GM21367 (cell line): ENCODE measurements around the gene POFUT1.
"Not testable (repeated sequence)": the region's sequence is repeated elsewhere in the genome, so short reads cannot be mapped to it uniquely, and the experiment has no call there.

Source experiments
- ATAC-seq: cut with Tn5 transposase; IDR thresholded peaks from one replicate; pipeline ENCODE4 v1.9.1; 2021; ENCODE audit not compliant: unreplicated experiment

Gene POFUT1

DNA sequence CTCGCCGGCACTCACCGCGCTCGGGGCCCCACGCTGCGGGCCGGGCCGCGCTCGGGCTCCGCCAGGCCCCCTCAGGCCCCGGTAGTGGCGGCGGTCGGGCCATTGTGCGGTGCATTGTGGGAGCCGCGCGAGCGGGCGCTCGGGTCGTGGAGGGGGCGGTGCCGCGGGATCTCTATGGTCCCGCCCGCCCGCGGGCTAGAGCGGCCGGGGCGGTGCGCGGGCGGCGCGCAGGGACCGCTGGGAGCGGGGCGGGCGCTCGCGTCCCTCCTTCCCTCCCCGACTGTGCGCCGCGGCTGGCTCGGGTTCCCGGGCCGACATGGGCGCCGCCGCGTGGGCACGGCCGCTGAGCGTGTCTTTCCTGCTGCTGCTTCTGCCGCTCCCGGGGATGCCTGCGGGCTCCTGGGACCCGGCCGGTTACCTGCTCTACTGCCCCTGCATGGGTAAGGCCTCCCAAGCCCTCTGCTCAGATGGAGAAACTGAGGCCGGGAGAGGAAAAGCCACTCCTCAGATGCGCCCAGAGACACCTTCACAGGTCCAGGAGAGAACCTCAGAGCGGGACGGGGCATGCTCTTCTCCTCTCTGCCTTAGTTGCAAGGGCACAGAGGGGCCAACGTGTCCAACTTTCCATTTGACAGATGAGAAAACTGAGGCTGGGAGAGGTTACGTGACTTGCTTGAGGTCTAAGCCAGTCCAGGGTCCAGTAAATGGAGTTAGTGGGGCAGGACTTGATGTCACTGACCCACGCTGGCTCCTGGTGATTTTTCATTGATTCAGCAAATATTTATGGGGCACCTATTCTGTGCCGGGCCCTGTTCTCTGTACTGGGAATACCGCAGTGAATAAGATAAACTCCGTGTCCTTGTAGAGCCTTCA, at the start of gene POFUT1, which contains the start of gene PLAGL2:
Gene POFUT1 (plus strand): TSS at position 255 of the 873 bp plus-strand sequence. CDS start 62 bp downstream, at position 317.
Gene PLAGL2 (minus strand): TSS at position 118 of the 873 bp plus-strand sequence. CDS start 5,565 bp downstream, outside the sequence.
- ATAC-seq = peak; percentile 66

GRCh38 chr20:32158351-32158750, 49.3 kb upstream of the POFUT1 start:
- ATAC-seq = no peak

- no peak for ATAC-seq
These were observed 48.6 kb upstream of the POFUT1 start for GRCh38 chr20:32158943-32159660.

GRCh38 chr20:32159766-32160221, 47.9 kb upstream of the POFUT1 start:
- ATAC-seq = no peak

GRCh38 chr20:32160341-32160740, 47.3 kb upstream of the POFUT1 start:
- no peak for ATAC-seq

DNA sequence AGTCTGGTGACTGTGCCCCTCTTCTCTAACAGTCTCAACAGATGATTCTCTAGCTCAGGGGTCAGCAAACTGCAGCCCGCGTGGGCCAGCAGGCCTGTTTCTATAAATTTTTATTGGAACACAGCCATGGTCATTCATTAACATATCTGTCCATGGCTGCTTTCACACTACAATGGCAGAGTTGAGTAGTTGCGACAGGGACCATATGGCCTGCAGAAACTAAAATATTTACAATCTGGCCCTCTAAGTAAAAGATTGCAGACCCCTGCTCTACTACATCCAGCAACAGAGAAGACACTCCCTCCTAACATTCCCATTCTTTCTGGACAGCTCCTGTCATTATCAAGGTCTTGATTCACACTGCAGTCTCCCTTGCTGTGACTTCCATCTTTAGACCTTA, 45.3 kb upstream of the POFUT1 start:
- ATAC-seq = no peak

- no peak for ATAC-seq
These were observed 43.7 kb upstream of the POFUT1 start for GRCh38 chr20:32163951-32164350.

DNA sequence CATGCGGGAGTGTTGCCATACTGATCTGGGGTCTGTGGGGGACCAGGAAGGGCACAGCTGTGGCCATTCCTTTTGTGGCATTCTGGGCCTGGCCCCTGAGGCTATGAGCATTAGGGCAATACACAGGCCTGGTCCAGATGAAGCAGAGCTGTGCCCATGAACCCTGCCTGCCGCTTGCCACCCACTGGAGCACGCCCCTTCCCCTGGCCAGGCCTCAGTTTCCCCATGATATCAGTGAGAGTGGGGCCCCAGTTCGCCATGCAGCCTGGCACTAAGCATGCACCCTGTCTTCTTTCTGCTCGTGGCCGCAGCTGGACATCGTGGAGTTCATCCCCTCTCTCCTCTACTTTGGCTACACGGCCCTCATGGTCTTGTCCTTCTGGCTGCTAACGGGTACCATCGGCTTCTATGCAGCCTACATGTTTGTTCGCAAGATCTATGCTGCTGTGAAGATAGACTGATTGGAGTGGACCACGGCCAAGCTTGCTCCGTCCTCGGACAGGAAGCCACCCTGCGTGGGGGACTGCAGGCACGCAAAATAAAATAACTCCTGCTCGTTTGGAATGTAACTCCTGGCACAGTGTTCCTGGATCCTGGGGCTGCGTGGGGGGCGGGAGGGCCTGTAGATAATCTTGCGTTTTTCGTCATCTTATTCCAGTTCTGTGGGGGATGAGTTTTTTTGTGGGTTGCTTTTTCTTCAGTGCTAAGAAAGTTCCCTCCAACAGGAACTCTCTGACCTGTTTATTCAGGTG, 42.5 kb upstream of the POFUT1 start:
- ATAC-seq = no peak

- ATAC-seq = no peak
These were observed 41.7 kb upstream of the POFUT1 start for GRCh38 chr20:32165836-32166545.

DNA sequence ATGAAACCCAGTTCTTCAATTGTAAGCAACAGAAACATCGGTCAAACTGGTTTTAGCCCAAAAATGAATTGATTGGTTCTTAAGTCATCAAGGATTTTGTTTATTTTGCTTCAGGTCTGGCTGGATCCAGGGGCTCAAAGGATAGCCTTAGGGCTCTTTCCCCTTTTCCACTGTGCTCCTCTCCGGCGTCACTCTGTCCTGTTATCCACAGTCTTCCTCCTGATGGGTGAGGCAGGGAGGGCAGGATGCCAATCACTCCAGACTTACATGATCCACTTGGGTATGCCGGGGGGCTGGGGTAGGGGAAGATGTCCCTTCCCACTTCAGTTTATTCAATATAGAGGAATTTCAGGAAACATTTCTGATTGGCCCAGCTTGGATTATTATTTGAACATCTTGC, 40.1 kb upstream of the POFUT1 start:
- ATAC-seq = no peak

DNA sequence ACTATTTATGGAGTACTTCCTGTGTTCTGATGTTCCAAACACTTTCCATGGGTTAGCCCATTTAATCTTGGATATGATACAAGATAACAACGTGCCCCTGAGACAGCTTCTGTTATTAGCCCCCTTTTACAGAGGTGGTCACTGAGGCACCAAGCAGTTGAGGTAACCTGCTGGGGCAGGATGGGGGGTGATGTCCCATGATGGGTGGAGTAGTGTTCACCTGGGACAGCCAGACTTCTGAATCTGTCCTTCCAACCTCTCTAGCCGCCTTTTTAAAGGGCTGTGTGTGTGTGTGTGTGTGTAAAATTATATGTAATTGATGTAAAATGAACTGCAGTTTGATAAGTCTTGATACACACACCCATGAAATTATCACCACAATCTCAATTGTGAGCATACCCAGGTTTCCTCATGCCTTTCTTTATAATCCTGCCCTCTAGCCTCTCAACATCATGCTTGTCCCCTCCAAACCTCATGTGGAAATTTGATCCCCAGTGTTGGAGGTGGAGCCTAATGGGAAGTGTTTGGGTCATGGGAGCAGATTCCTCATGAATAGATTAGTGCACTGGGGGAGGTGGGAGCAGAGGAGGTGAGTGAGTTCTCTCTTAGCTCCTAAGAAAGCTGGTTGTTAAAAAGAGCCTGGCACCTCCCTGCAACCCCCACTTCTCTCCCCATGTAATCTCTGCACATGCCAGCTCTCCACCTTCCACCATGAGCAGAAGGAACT, 39.3 kb upstream of the POFUT1 start:
- ATAC-seq = no peak

DNA sequence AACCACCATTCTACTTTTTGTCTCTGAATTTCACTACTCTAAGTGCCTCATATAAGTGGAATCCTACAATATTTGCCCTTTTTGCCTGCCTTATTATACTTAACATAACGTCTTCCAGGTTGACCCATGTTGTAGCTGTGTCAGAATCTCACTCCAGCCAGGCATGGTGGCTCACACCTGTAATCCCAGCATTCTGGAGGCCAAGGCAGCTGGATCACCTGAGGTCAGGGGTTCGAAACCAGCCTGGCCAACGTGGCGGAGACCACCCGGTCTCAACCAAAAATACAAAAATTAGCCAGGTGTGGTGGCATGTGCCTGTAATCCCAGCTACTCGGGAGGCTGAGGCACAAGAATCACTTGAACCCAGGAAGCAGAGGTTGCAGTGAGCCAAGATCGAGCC, 30.0 kb upstream of the POFUT1 start:
- ATAC-seq = not testable (repeated sequence)

DNA sequence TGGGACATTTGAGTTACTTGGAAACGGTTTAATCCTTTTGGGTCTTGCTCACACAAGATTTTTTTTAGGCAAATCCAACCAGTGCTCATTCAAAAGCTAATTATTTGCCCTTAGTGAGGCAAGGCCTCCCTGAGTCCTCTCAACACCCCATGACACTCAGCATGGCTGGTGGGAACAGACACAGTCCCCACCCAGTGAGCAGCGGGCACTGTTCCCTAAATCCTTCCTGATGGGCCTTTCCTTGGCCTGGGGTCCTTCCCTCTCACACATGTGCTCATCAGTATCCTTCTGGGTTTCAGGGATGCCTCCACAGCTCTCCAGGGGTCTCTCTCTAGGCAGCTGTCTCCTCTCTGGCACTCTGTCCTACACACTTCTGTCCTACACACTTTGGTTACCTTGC, 28.2 kb upstream of the POFUT1 start:
- ATAC-seq = no peak

GRCh38 chr20:32179934-32180333, 27.7 kb upstream of the POFUT1 start:
- no peak for ATAC-seq

DNA sequence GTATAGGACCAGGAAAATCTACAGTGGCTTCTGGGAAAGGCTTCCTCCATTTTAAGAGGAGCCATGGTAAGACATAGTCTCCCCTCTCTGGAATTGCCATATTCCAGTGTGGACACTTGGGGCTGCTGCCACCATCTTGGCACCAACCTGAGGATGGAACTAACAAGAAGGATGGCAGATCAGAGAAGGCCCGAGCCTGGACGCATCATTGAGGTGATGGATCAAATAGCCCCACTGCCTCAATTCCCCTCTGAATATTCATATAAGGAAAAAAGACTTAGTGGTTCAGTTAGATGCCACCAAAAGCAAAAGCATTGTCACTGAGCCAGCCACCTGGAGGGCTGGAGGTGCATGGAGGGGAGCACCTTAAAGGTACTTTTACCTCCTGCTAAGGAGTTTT, 26.1 kb upstream of the POFUT1 start:
- no peak for ATAC-seq

DNA sequence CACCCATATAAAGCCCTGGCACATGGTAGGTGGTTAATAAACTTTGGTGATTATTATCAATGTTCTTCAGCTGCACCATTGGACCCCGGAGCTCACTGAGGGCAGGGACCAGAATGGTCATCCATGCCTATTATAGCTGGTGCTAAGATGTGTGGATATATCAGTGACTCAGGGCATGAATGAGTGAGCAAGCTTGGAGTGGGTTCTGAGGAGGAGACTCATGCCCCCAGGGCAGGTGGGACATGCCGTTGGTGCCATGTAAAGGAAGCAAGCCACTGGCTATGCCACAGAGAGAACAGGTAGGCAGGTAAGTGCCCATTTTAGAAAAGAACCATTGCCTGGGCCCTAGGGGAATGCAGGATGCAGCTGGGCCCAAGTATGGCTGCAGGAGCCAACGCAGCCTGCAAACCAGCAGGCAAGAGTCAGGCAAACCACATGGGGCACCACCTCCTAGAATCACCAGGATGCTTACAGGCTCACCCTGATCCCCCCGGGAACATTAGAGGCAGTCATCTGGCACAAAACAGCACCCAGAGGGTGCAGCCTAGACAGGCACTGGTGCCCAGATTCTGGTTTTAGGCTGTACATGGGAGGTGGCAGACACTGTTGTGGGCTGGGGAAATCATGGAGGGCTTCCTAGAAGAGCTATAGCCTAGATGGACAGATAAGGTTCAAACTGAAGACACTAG, 23.6 kb upstream of the POFUT1 start:
- ATAC-seq = no peak

DNA sequence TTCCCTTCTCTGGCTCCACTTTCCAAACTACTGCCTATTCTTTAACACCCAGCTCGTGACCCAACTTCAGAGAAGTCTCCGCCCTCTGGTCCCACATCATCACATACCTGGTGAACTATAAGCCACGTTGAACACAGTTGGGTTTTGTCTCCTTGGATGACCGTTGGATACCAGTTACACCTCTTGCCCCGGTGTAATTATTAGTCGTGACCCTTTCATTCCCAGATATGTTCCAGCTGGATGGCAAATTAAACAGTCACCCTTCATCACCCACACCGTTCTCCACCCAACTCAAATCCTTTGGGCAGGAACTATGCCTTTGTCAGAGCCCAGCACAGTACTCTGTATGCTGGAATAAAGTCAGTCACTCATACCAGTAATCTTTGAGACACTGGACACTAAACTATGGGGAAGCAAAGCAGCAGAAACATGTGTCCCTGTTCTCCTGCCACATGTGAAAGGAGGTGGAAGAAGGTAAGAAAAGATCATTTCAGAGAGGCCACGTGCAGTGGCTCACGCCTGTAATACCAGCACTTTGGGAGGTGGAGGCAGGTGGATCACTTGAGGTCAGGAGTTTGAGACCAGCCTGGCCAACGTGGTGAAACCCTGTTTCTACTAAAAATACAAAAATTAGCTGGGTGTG, 22.6 kb upstream of the POFUT1 start:
- ATAC-seq = no peak

DNA sequence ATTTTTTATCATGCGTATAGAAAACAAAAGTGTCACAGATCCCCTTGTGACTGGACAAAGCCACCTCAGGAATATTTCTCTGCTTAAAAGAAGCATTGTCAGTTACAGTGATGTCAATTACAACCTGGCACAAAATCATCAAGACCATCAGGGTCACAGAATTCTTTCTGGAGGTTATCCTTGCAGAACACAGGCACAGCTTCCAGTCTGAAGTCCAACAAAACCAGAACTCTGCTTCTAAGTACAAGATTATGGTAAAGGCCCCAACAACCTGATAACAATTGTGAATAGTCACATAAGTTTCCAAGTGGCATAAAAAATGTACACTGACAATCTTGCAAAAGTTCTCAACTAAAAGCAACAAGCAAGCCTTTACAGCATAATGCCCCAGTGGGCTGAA, 21.2 kb upstream of the POFUT1 start:
- no peak for ATAC-seq
